Measurements from ENCODE around the gene CAMK1G.

The CAMK1G gene

GRCh38 chr1:209583408-209583807 lies at the start of gene CAMK1G:
Gene CAMK1G, plus strand, starts transcription at chr1:209583714. Its CDS starts 11,270 bp downstream, at chr1:209594984.
- in situ Hi-C loops (cut with HindIII; ENCODE audit: low pct_unique_long_range_greater_than_20kb, low sequenced_read_pairs): no loop called here
- DNase-seq (ENCODE audit: low read depth in 1 of 2, low spot score in 1 of 2): peak; percentile 28 to 53
- no peak for TF ChIP-seq JUND (IDR thresholded peaks at IDR 0.05; ENCODE audit: low read depth)

DNA sequence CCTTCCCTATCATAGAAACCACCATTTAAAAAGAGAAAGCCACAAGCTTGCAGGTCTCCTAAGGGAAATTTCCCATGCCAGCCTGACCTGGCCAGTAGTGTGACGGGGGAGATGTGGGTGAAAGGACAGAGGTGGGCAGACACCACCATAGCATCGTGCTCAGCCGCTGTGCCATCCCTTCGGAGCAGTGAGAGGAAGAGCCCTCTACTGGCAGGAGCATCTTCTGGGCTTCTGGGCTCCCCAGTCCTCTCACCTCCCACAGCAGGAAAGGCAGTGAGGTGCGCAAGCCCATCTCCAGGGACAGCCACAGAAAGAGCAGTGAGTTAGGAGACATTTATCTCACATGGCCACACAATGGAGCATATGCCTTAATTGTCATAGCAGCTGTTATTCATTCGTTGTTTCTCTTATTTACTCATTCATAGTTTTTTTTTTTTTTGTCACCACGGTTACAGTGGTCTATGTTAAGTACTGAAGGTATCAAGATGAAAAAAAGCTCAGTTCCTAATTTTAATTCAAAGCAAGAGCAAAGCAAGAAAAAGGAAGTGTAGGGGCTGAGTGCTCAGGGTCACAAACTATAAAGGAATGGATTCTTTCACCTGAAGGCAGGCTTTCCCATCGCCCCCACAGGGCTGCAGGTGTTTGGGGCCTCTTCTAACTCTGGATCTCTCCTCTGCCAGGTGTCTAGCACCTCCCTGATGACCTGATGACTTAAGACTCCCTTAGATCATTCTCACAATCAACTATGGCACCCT lies 48.8 kb upstream of the CAMK1G start:
- no peak for TF ChIP-seq JUND (IDR thresholded peaks at IDR 0.05; ENCODE audit: low read depth)
- no peak for DNase-seq (ENCODE audit: low read depth in 1 of 2, low spot score in 1 of 2)
- in situ Hi-C loops (cut with HindIII; ENCODE audit: low pct_unique_long_range_greater_than_20kb, low sequenced_read_pairs): no loop called here

DNA sequence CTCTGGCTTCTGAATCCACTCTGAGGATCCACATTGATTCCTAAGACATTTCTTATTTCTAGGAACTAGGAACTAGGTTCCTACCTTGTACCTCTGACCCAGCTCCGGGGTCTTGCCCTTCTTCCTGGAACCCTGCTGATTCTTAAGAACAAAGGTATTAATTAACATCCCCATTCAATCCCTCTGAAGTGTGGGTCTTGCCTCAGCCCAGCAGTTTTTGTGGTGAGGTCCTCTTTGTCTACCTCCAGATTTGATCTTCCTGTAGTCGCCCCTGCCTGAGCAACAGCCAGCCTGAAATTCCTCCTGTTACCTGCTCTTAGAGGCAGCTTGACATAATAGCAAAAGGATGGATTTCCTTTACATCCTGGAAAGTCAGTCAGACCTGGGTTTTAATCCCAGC lies 46.7 kb upstream of the CAMK1G start:
- no peak for TF ChIP-seq JUND (IDR thresholded peaks at IDR 0.05; ENCODE audit: low read depth)
- in situ Hi-C loops (cut with HindIII; ENCODE audit: low pct_unique_long_range_greater_than_20kb, low sequenced_read_pairs): no loop called here
- DNase-seq (ENCODE audit: low read depth in 1 of 2, low spot score in 1 of 2): no peak

DNA sequence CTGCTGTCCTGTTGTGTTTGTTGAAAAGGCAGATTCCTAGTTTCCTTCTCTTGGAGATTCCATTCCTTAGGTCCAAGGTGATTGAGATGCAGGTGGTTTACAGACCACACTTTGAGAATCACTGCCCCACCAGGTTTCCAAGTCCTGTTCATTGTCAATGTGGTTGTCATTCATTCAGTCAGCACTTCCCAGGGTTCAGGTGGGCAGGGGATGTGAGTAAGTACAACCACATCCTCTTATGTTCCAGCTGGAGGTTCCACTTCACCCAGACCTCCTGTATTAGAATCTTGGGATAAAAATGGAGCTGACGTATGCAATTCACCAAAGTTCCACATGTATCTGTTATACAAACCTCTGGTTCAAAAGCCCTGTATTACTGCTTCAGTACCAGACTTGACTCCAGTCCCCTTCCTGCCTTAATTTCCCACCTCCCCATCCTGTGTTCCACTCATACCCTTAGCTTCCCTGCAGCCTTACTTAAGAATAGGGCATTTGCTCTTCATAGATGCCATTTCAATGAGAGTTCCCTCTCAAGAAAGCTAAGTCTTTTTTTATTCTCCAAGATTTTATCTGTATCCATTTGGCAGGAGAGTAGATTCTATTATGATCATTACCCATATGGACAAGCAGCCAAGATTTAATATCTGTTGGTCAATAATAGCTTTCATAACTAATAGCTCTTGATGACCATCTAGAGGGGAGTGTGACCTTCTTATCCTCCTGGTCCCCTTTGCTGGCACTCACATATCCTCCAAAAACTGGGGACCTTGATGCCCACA lies 46.0 kb upstream of the CAMK1G start:
- TF ChIP-seq JUND (IDR thresholded peaks at IDR 0.05; ENCODE audit: low read depth): no peak
- DNase-seq (ENCODE audit: low read depth in 1 of 2, low spot score in 1 of 2): no peak
- in situ Hi-C loops (cut with HindIII; ENCODE audit: low pct_unique_long_range_greater_than_20kb, low sequenced_read_pairs): no loop called here

GRCh38 chr1:209539576-209539975 lies 43.9 kb upstream of the CAMK1G start:
- DNase-seq (ENCODE audit: low read depth in 1 of 2, low spot score in 1 of 2): no peak
- in situ Hi-C loops (cut with HindIII; ENCODE audit: low pct_unique_long_range_greater_than_20kb, low sequenced_read_pairs): no loop called here

DNA sequence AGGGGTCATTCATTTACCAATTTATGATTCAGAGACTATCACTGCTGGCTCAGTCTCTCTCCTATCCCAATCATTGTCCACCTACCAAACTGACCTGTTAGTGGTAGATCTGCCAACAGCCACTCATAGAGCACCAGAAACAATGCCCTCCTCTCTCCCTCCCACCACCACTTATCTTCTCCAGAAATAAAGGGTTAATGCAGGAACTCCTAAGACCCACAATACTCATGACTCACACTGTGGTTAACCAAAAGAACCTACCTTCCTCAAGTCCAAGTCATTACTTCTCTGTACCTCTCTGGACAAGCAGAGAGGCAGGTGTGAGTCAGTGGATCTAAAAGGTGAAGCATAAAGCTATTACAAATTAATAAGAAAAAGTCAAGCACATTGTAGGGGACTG lies 40.9 kb upstream of the CAMK1G start:
- in situ Hi-C loops (cut with HindIII; ENCODE audit: low pct_unique_long_range_greater_than_20kb, low sequenced_read_pairs): no loop called here
- TF ChIP-seq JUND (IDR thresholded peaks at IDR 0.05; ENCODE audit: low read depth): no peak
- DNase-seq (ENCODE audit: low read depth in 1 of 2, low spot score in 1 of 2): no peak

More at GRCh38 chr1:209539576-209539975, 43.9 kb upstream of the CAMK1G start:
- no peak for TF ChIP-seq JUND (IDR thresholded peaks at IDR 0.05; ENCODE audit: low read depth)

- in situ Hi-C loops (cut with HindIII; ENCODE audit: low pct_unique_long_range_greater_than_20kb, low sequenced_read_pairs): no loop called here
- no peak for DNase-seq (ENCODE audit: low read depth in 1 of 2, low spot score in 1 of 2)
- TF ChIP-seq JUND (IDR thresholded peaks at IDR 0.05; ENCODE audit: low read depth): no peak
These were observed 39.4 kb upstream of the CAMK1G start for GRCh38 chr1:209544098-209544497.

DNA sequence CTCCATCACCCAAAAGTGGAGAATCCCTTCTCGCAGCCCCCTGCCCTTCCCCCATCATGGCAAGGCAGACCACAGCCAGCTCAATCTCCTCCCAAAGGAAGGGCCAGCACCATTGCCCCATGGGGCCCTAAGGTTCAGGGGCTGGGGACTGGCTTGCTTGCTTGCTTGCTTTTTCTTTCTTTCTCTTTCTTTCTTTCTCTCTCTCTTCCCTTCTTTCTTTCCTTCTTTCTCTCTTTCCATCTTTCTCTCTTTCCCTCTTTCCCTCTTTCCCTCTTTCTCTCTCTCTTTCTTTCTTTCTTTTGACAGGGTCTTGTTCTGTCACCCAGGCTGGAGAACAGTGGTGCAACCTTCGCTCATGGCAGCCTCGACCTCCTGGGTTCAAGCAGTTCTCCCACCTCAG lies 38.1 kb upstream of the CAMK1G start:
- TF ChIP-seq JUND (IDR thresholded peaks at IDR 0.05; ENCODE audit: low read depth): no peak
- in situ Hi-C loops (cut with HindIII; ENCODE audit: low pct_unique_long_range_greater_than_20kb, low sequenced_read_pairs): no loop called here
- no peak for DNase-seq (ENCODE audit: low read depth in 1 of 2, low spot score in 1 of 2)

DNA sequence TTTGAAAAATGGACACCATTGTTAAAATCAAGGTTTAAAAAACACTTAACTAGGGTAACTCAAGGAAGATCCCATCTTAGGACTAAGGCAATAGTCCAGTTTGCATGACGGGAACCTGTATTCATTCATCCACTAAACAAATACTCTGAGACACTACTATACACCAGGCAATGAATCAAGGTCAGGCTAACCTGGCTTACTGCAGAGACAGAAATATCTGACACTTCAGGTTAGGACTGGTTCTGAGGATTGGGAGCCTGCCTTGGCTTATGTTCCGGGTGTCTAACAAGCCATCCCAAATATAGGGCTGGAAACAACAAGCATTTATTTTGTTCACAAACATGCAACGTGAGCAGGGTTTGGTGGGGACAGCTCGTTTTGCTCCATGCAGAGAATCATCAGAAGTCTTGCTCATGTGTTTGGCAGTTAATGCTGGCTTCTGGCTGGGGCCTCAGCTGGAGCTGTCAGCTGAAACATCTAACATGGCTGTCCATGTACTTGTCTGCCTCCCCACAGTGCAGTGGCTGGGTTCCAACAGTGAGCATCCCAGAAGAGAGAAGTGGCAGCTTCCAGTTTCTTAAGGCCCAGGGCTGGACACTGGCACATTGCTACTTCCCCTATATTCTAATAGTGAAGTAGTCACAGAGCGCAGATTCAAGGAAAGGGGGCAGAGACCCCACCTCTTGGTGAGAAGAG lies 37.0 kb upstream of the CAMK1G start:
- no peak for TF ChIP-seq JUND (IDR thresholded peaks at IDR 0.05; ENCODE audit: low read depth)
- DNase-seq (ENCODE audit: low read depth in 1 of 2, low spot score in 1 of 2): peak; percentile 29 to 98
- in situ Hi-C loops (cut with HindIII; ENCODE audit: low pct_unique_long_range_greater_than_20kb, low sequenced_read_pairs): no loop called here

DNA sequence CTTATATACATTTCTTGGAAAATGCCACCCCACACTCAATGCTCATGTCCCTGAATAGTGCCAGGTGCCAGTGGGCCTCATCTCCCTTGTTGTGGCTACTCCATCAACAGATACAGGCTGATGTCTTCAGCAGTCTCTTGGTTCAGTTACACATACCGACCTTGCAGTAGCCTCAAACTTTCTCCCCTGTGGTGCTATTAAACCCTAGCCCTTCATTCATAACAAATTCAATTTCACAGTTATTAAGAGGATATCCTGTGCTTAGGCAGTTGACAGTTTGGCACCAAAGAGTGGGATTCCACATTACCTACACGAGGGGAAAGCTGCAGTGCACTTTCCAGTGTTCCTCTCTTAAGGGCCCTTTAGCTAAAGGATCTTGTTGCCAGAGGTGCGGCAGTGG lies 35.9 kb upstream of the CAMK1G start:
- TF ChIP-seq JUND (IDR thresholded peaks at IDR 0.05; ENCODE audit: low read depth): no peak
- in situ Hi-C loops (cut with HindIII; ENCODE audit: low pct_unique_long_range_greater_than_20kb, low sequenced_read_pairs): no loop called here
- DNase-seq (ENCODE audit: low read depth in 1 of 2, low spot score in 1 of 2): no peak

GRCh38 chr1:209549443-209550205 lies 33.9 kb upstream of the CAMK1G start:
- no peak for DNase-seq (ENCODE audit: low read depth in 1 of 2, low spot score in 1 of 2)
- in situ Hi-C loops (cut with HindIII; ENCODE audit: low pct_unique_long_range_greater_than_20kb, low sequenced_read_pairs): no loop called here
- TF ChIP-seq JUND (IDR thresholded peaks at IDR 0.05; ENCODE audit: low read depth): no peak

DNA sequence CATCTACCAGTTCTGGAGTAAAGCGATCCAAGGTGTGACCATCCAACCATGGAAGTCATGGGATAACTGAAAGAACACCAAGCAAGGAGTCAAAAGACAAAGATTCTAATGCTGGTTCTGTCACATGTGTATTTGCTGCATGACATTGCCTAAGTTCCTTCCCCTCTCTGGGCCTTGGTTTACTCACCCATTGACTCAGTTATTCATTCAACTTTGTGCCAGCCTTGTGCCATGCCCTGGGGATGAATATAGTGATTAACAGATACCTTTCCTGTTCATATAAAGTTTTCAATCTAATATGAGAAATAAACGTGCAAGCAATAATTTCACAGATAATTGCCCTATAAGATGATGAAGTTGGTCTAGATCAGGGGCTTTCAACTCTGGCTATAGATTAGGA lies 33.0 kb upstream of the CAMK1G start:
- no peak for DNase-seq (ENCODE audit: low read depth in 1 of 2, low spot score in 1 of 2)
- TF ChIP-seq JUND (IDR thresholded peaks at IDR 0.05; ENCODE audit: low read depth): no peak
- in situ Hi-C loops (cut with HindIII; ENCODE audit: low pct_unique_long_range_greater_than_20kb, low sequenced_read_pairs): no loop called here
